HepG2 (cell line): ENCODE measurements around the gene SEMA6B. TPM values are rescaled to one million over a fixed set of nuclear protein-coding genes. Genes with fewer than 3 reads are reported as not detected.

Experiments
- ATAC-seq: fragments of 200-7000 bp; cut with Tn5 transposase; 3 replicates; pipeline ENCODE4 v1.9.1; 2020; ENCODE audit warnings: mild to moderate bottlenecking, moderate library complexity
- BruUV-seq: library from RNA; stranded (reverse); fragments of 400-500 nt; replicated peaks from 2 replicates; lab custom pipeline; 2021; lab: Mats Ljungman, UMichigan
- CTCF ChIA-PET: fragments of 300-600 bp; formaldehyde crosslinking; extraction: SDS; loops from one replicate; lab custom pipeline; 2021; ENCODE audit warnings: low total read pairs, inconsistent platforms, low intra/inter-chr PET ratio; lab: Yijun Ruan, JAX
- POLR2A ChIA-PET: fragments of 350-600 bp; sonication (Branson Sonifier 250); formaldehyde crosslinking; loops from one replicate; lab custom pipeline; 2020; ENCODE audit warnings: antibody characterized with exemption, inconsistent platforms; lab: Yijun Ruan, JAX
- DNase-seq: peaks from one replicate; pipeline ENCODE4 v3.0.0-alpha.2; 2015; ENCODE audit warnings: low spot score
- FAIRE-seq: peaks from 3 replicates; lab custom pipeline; 2011; peaks lifted over from hg19 to GRCh38; lab: Jason Lieb, UNC
- H2AFZ ChIP-seq: one replicate; pipeline ENCODE4 v1.6.1; 2011; ENCODE audit warnings: low read length, inconsistent platforms
- H3K27ac ChIP-seq: fragments of 300-600 bp; 3 replicates; pipeline ENCODE4 v1.8.0; 2011; ENCODE audit warnings: mixed run types, mild to moderate bottlenecking, mixed read lengths, low read length, inconsistent platforms; ENCODE audit not compliant: insufficient read depth; ENCODE audit errors: extremely low read length
- H3K27me3 ChIP-seq, 2 experiments: fragments of 200-600 bp in 1 of 2; 2 replicates in 1 of 2; 3 replicates in 1 of 2; pipeline versions ENCODE4 v1.6.0 to v1.8.0; 2011; ENCODE audit warnings: low read length in 2 of 2, mild to moderate bottlenecking in 2 of 2, moderate library complexity in 2 of 2, inconsistent platforms in 1 of 2; ENCODE audit not compliant: insufficient read depth in 2 of 2, control insufficient read depth in 1 of 2
- H3K36me3 ChIP-seq, 2 experiments: fragments of 200-600 bp in 1 of 2; replicated peaks in 1 of 2; 2 replicates in 1 of 2; 3 replicates in 1 of 2; pipeline versions ENCODE4 v1.5.1 to v1.8.0; 2011; ENCODE audit warnings: low read length in 2 of 2, inconsistent platforms in 1 of 2; ENCODE audit not compliant: insufficient read depth in 2 of 2, control insufficient read depth in 1 of 2
- H3K4me1 ChIP-seq: 2 replicates; pipeline ENCODE4 v1.5.1; 2012; ENCODE audit warnings: low read length, inconsistent platforms; ENCODE audit not compliant: insufficient read depth
- H3K4me2 ChIP-seq: 2 replicates; pipeline ENCODE4 v1.6.0; 2011; ENCODE audit warnings: low read depth, low read length, inconsistent platforms
- H3K4me3 ChIP-seq, 3 experiments: fragments of 200-600 bp in 1 of 3; sonication (generic), shearing (Covaris generic) in 1 of 3; replicated peaks in 1 of 3; 2 replicates each; pipeline ENCODE4 v1.5.1; 2011 to 2016; ENCODE audit warnings: low read length in 3 of 3, inconsistent platforms in 2 of 3, low read depth in 2 of 3, mild to moderate bottlenecking in 2 of 3, control low read depth in 1 of 3, mixed read lengths in 1 of 3; ENCODE audit not compliant: insufficient read depth in 1 of 3
- H3K79me2 ChIP-seq: one replicate; pipeline ENCODE4 v1.6.1; 2011; ENCODE audit warnings: low read length, inconsistent platforms; ENCODE audit not compliant: insufficient read depth
- H3K9ac ChIP-seq: 2 replicates; pipeline ENCODE4 v1.6.0; 2011; ENCODE audit warnings: mild to moderate bottlenecking, low read depth, low read length, inconsistent platforms; ENCODE audit not compliant: insufficient read depth
- H3K9me3 ChIP-seq: 2 replicates; pipeline ENCODE4 v1.5.1; 2012; ENCODE audit warnings: mild to moderate bottlenecking, low read length
- H4K20me1 ChIP-seq: 2 replicates; pipeline ENCODE4 v1.6.0; 2011; ENCODE audit warnings: inconsistent platforms, mild to moderate bottlenecking, low read length, moderate library complexity; ENCODE audit not compliant: insufficient read depth
- AGO2 ChIP-seq: fragments of 200-400 bp; formaldehyde crosslinking; optimal IDR thresholded peaks from 2 replicates; pipeline ENCODE3; 2017; ENCODE audit warnings: mild to moderate bottlenecking, low read depth, low read length, moderate library complexity
- AKAP8 ChIP-seq: sonication (generic); formaldehyde crosslinking; IDR thresholded peaks from 2 replicates; pipeline ENCODE4 v1.5.1; 2020; ENCODE audit warnings: mild to moderate bottlenecking, missing genetic modification reagents
- FOXC1 ChIP-seq: sonication (generic); formaldehyde crosslinking; IDR thresholded peaks from 2 replicates; pipeline ENCODE4 v1.8.0; 2022; ENCODE audit warnings: mild to moderate bottlenecking, missing genetic modification reagents, borderline replicate concordance
- LCORL ChIP-seq, 2 experiments: fragments of 450-650 bp in 1 of 2; sonication (generic) in 1 of 2; formaldehyde crosslinking in 1 of 2; IDR thresholded peaks; 2 replicates each; pipeline versions ENCODE4 v1.5.0 to v1.6.1; 2017 to 2020; ENCODE audit warnings: antibody characterized with exemption in 1 of 2, missing genetic modification reagents in 1 of 2
- ZNF180 ChIP-seq: sonication (generic); formaldehyde crosslinking; IDR thresholded peaks from 2 replicates; pipeline ENCODE4 v1.4.0; 2020; ENCODE audit warnings: low read depth, missing genetic modification reagents, borderline replicate concordance
- ZNF775 ChIP-seq: sonication (generic); formaldehyde crosslinking; IDR thresholded peaks from 2 replicates; pipeline ENCODE4 v1.4.0; 2020; ENCODE audit warnings: missing genetic modification reagents, mild to moderate bottlenecking, moderate library complexity, borderline replicate concordance
- ZXDC ChIP-seq: sonication (generic); formaldehyde crosslinking; IDR thresholded peaks from 2 replicates; pipeline ENCODE4 v1.5.0; 2020; ENCODE audit warnings: mild to moderate bottlenecking, missing genetic modification reagents
- WGBS: methylation state at CpG from one replicate; pipeline ENCODE4 v1.1.6; 2017; ENCODE audit warnings: low lambda C conversion rate; 5-methylcytosine and 5-hydroxymethylcytosine counted together
- in situ Hi-C: cut with HindIII; loops from 2 replicates; pipeline ENCODE4 v1.10.0; 2017; ENCODE audit warnings: low pct_unique_long_range_greater_than_20kb; ENCODE audit not compliant: extremely low pct_ligation_motif_present
- intact Hi-C: fragments of 100-400 bp; cut with micrococcal nuclease; formaldehyde crosslinking; loops from one replicate; pipeline ENCODE4 v1.10.0; 2022; ENCODE audit not compliant: unreplicated experiment
- polyA plus RNA-seq, 8 experiments: library from polyadenylated mRNA; depleted of rRNA in 3 of 8; stranded (reverse) in 7 of 8; unstranded in 1 of 8; fragments of >200 nt; fragmentation: Illumina TruSeq in 4 of 8; extraction: Trizol in 4 of 8; gene quantifications; 2 replicates each; pipeline versions ENCODE4 v1.2.1 to v1.2.3, GENCODE V29; 2011 to 2016; ENCODE audit warnings: low read depth in 4 of 8, missing spikeins in 1 of 8, mixed read lengths in 1 of 8; ENCODE audit not compliant: insufficient read depth in 1 of 8
- total RNA-seq, 5 experiments: library from RNA; depleted of rRNA; stranded (reverse); fragments of >200 nt; fragmentation: Illumina TruSeq; extraction: Trizol; gene quantifications; 2 replicates each; pipeline ENCODE4 v1.2.3, GENCODE V29; 2016; ENCODE audit warnings: low read depth in 1 of 5

The SEMA6B gene
- total and polyA plus RNA-seq, 2 of the 13 experiments (the other 11 are each of a cell fraction or from before 2014, with no cell fraction given): 45.5 to 67.1 TPM

GRCh38 chr19:4499855-4500254 is 59.6 kb downstream of the SEMA6B start:
- DNase-seq (no peak), ATAC-seq (no peak), FAIRE-seq (no peak)
- intact Hi-C loops: no loop called here
- ChIA-PET CTCF (no interaction called here), POLR2A (no interaction called here)
- no peak overlapping the region for H3K4me2 ChIP-seq
- in situ Hi-C loops: no loop called here
- H2AFZ ChIP-seq: no peak overlapping the region
- H3K9me3 ChIP-seq: no peaks in the 10 kb centered on the region
- TF ChIP-seq AGO2: peak; percentile 28
- TF ChIP-seq FOXC1 (CRISPR knock-in tag): no peak
- no peaks in the 10 kb centered on the region for H4K20me1 ChIP-seq
- no peaks in the 10 kb centered on the region for H3K4me1 ChIP-seq
- no peaks in the 10 kb centered on the region for H3K79me2 ChIP-seq
- H3K4me3 ChIP-seq: no peak overlapping the region
- no peaks in the 10 kb centered on the region for H3K27me3 ChIP-seq
- no peak overlapping the region for H3K27ac ChIP-seq
- peaks cover 17 to 44% of the 10 kb centered on the region in 2 experiments; a peak in 4 of 5 replicates for H3K36me3 ChIP-seq
- WGBS: 98% methylated on average over 14 of the region's 15 CpGs
- no TSS peak for BruUV-seq
- H3K9ac ChIP-seq: no peak overlapping the region

- Histone ChIP-seq H3K4me2 (no peak overlapping the region), H3K27ac (no peak overlapping the region), H3K9me3 (no peaks in the 10 kb centered on the region), H3K27me3 (no peaks in the 10 kb centered on the region), H3K36me3 (peaks cover 17 to 47% of the 10 kb centered on the region in 2 experiments; a peak in 4 of 5 replicates), H3K9ac (no peak overlapping the region), H4K20me1 (no peaks in the 10 kb centered on the region), H3K4me3 (no peak overlapping the region), H2AFZ (no peak overlapping the region), H3K4me1 (no peaks in the 10 kb centered on the region), H3K79me2 (no peaks in the 10 kb centered on the region)
- POLR2A ChIA-PET: interaction anchor here (1.4 kb wide), 1 partner anchor 19 kb away, joined by 3 read pairs; the partner anchor contains the start of gene PLIN4
- TF ChIP-seq ZXDC (CRISPR knock-in tag) (no peak), ZNF775 (CRISPR knock-in tag) (no peak), AKAP8 (CRISPR knock-in tag) (no peak), LCORL (IDR thresholded peaks at IDR 0.05) (no peak), LCORL (CRISPR knock-in tag; IDR thresholded peaks at IDR 0.05) (no peak), ZNF180 (CRISPR knock-in tag) (no peak)
- WGBS: 98% methylated on average over 23 of the region's 23 CpGs
- in situ Hi-C loops (no loop called here), intact Hi-C loops (no loop called here)
- FAIRE-seq: no peak
- no TSS peak for BruUV-seq
- no peak for ATAC-seq
- CTCF ChIA-PET: no interaction called here
- no peak for DNase-seq
Observed at GRCh38 chr19:4499318-4499717, 60.2 kb downstream of the SEMA6B start.
